HG02642 (cell line): ENCODE data around the gene CFAP97D2.
A peak's percentile ranks its signal among the peaks of the same experiment; 100 is the strongest.
"Not testable (repeated sequence)": the region's sequence is repeated elsewhere in the genome, so short reads cannot be mapped to it uniquely, and the experiment has no call there.

ENCODE experiments used
- ATAC-seq: cut with Tn5 transposase; IDR thresholded peaks from one replicate; pipeline ENCODE4 v1.9.1; 2021; ENCODE audit warnings: mild to moderate bottlenecking; ENCODE audit not compliant: unreplicated experiment, poor library complexity

CFAP97D2 gene

GRCh38 chr13:114179087-114179658 is at the start of gene CFAP97D2:
Gene CFAP97D2, plus strand, starts transcription at chr13:114179257. Its CDS starts 74 bp downstream, at chr13:114179331.
- ATAC-seq, result no peak

- no peak for ATAC-seq
Measured at GRCh38 chr13:114129649-114130062, 49.4 kb upstream of the CFAP97D2 start.

GRCh38 chr13:114130131-114130836 is 48.8 kb upstream of the CFAP97D2 start:
- no peak for ATAC-seq

- no peak for ATAC-seq
Measured at GRCh38 chr13:114130837-114131582, 48.0 kb upstream of the CFAP97D2 start.

GRCh38 chr13:114131583-114132418 is 47.3 kb upstream of the CFAP97D2 start:
- peak; percentile 6 for ATAC-seq

GRCh38 chr13:114132419-114133121 is 46.5 kb upstream of the CFAP97D2 start, which contains the start of gene RASA3:
Gene RASA3, minus strand, starts transcription at chr13:114132623. Its CDS starts 134 bp downstream, at chr13:114132489.
- peak; percentile 65 for ATAC-seq

GRCh38 chr13:114133126-114133525 is 45.9 kb upstream of the CFAP97D2 start:
- not testable (repeated sequence) for ATAC-seq

- not testable (repeated sequence) for ATAC-seq
Measured at GRCh38 chr13:114133552-114133951, 45.5 kb upstream of the CFAP97D2 start.

- ATAC-seq, result no peak
Measured at GRCh38 chr13:114134111-114134943, 44.7 kb upstream of the CFAP97D2 start.

GRCh38 chr13:114134944-114135610 is 44.0 kb upstream of the CFAP97D2 start:
- ATAC-seq, result no peak

- ATAC-seq, result no peak
Measured at GRCh38 chr13:114135731-114136171, 43.3 kb upstream of the CFAP97D2 start.

- ATAC-seq, result no peak
Measured at GRCh38 chr13:114136576-114136975, 42.5 kb upstream of the CFAP97D2 start.

GRCh38 chr13:114140131-114140905 is 38.7 kb upstream of the CFAP97D2 start:
- ATAC-seq, result no peak

- no peak for ATAC-seq
Measured at GRCh38 chr13:114140906-114141250, 38.2 kb upstream of the CFAP97D2 start.

- ATAC-seq, result no peak
Measured at GRCh38 chr13:114141261-114141996, 37.6 kb upstream of the CFAP97D2 start.

- ATAC-seq, result no peak
Measured at GRCh38 chr13:114142137-114142550, 36.9 kb upstream of the CFAP97D2 start.
